GM12865 (cell line): ENCODE data around the gene STAM2.

Source experiments
- DNase-seq: peaks from one replicate; pipeline ENCODE4 v3.0.0; 2010; ENCODE audit warnings: low read depth
- H3K4me3 ChIP-seq: 2 replicates; pipeline ENCODE4 v1.5.1; 2011; ENCODE audit warnings: mild to moderate bottlenecking, low read depth, low read length, control low read depth
- TF ChIP-seq, protein P1 (sequence below): IDR thresholded peaks from 2 replicates; pipeline ENCODE4 v1.5.1; 2011; ENCODE audit warnings: low read length, control low read depth, low read depth, inconsistent platforms; ENCODE audit not compliant: insufficient read depth; ENCODE audit errors: missing control alignments

STAM2 gene

DNA sequence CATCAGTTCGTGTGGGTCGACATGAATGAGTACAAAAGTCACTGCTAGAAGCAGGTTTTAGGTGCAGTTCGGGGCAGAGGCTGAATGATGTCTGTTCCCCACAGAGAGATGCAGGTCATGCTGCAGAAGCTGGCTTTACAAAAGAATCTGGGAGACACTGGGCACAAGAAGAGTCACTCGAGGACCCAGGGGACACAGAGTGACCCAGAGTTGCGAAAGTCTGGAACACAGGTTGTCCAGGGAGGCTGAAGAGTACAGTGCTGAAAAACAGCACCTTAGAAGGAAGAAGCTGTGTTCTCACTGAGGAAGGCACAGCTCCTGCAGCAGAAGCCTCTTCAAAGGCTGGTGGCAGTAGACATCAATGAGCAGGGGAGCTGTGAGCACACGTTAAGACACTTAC, 91.5 kb downstream of the STAM2 start:
- TF ChIP-seq, protein P1, sequence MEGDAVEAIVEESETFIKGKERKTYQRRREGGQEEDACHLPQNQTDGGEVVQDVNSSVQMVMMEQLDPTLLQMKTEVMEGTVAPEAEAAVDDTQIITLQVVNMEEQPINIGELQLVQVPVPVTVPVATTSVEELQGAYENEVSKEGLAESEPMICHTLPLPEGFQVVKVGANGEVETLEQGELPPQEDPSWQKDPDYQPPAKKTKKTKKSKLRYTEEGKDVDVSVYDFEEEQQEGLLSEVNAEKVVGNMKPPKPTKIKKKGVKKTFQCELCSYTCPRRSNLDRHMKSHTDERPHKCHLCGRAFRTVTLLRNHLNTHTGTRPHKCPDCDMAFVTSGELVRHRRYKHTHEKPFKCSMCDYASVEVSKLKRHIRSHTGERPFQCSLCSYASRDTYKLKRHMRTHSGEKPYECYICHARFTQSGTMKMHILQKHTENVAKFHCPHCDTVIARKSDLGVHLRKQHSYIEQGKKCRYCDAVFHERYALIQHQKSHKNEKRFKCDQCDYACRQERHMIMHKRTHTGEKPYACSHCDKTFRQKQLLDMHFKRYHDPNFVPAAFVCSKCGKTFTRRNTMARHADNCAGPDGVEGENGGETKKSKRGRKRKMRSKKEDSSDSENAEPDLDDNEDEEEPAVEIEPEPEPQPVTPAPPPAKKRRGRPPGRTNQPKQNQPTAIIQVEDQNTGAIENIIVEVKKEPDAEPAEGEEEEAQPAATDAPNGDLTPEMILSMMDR, result no peak
- no peak for DNase-seq
- H3K4me3 ChIP-seq, result no peak overlapping the region

DNA sequence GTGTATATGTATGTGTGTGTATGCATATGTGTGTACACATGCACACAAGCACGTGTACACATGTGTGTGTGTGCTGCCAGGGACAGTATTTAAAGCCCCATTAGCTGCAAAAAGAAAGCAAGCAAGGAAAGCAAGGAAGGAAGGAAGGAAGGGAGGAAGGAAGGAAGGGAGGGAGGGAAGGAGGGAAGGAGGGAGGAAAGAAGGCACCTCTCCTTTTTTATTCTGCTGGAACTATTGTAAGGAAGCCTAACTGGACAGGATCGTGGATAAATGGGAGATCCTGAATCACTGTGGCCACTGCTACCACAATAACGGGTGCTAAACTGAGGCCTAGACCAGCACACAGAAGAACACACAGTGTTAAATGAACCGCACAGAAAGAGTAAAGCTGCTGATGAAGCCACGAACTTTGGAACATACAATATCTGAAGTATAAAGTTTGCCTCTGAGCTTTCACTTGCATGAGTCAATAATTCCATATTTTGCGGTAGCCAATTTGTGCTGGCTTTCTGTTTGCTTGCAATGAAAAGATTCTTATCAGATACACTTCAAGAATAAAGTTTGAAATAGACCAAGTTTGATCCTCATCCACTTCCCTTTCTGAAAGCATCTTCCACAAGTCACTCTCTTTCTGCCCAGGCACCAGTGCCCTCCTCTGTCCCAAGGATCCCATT, 92.2 kb downstream of the STAM2 start:
- TF ChIP-seq, protein P1, result no peak
- no peak overlapping the region for H3K4me3 ChIP-seq
- no peak for DNase-seq

DNA sequence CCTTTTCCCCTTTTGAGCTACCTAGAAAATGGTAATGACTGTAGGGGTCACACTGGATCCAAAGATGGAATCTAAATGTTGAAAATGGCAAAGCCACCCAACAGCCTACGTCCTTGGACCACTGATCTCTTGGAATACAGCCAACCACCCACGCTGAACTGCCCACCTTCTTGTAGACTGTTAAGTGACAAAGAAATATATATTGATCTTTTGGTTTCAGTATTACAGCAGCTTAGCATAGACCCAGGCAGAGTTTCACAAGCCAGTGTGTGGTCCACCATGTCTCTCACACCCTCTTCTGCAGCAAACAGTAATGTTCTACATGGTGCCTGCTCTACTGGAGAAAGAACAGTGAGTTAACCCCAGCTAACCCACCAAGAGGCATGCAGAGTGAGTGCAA, 96.9 kb downstream of the STAM2 start:
- DNase-seq, result peak; percentile 52
- TF ChIP-seq, protein P1, result no peak
- H3K4me3 ChIP-seq, result no peak overlapping the region

DNA sequence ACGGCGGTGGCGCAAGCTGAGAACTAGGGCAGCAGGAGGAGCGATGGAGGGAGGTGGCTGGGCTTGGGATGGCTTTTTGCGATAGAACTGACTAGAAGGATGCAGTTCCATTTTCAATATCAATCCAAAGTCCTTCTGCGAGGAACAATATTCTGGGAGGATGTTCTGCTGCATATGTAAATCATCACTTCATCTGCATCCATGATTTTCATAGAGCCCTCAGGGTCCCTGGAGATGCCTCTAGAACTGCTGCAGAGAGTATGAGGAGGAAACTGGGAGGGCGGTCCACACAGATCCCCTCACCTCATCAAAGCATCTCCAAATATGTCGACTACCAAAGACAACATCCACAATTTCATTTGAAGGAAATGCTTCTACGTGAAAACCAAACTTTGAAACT, 97.5 kb downstream of the STAM2 start:
- H3K4me3 ChIP-seq, result no peak overlapping the region
- DNase-seq, result no peak
- TF ChIP-seq, protein P1, result no peak

DNA sequence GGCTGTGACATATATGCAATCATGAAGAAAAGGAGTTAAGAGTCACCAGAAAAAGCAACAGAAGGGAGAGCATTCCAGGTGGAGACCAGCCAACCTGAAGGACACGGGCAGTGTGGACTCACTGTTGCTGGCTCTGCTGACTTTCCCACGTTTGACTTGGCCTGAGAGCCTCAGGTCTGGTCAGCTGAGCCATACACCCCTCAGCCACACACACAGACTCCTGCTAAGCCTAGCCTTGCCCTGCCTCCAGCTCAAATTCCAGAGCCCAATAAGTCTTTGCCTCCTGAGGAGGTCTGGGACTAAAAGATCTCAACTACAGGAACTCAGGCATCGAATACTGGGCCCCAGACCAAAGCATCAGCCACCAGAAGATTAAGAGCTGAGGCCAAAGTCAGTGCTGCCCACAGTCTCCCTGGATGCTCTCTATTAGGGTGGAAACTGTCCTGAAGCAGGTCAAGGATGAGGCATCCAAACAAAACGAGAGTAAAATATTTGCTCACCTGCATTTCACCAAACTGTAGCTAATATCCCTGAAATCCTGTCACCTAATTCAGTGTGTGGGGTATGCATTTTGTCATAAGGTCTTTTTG, 100.0 kb downstream of the STAM2 start:
- TF ChIP-seq, protein P1, result no peak
- no peak overlapping the region for H3K4me3 ChIP-seq
- no peak for DNase-seq

DNA sequence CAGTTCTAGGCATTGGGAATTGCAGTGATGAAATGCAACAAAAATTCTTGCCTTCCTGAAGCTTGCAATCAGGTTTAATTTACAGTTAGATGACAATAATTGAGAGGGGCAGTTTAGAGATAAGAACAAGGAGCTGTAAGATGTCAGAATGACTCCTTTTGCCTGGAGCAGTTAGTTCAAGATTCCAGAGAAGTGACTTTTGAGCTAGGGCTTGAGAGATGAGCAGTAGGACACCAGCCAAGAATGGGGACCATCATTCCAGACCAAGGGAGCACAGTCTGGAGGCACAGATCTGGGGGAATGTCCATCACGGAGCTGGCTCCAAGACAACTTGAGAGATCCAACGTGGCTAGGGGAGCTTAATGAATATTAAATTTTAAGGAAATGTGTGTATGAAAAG, 103.6 kb downstream of the STAM2 start:
- no peak overlapping the region for H3K4me3 ChIP-seq
- TF ChIP-seq, protein P1, result no peak
- DNase-seq, result no peak

DNA sequence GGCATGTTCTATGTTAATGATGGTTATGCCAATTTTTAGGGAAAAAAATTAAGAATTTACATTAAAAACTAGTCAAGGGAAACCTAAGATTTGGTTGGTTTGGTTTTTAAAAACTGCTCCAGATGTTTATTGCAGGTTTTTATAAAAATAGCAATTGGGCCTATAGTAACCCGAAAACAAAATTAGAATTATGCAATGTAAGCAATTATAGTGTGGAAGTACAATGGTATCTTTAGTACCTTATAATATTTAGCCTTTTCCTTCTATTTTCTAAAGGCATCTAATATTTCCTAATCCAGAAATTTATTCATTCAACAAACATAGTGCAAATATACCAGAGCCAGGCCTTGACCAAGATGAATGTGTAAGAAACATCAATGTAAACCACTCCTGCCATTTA, 104.0 kb downstream of the STAM2 start:
- TF ChIP-seq, protein P1, result no peak

More for the DNA sequence above, 104.0 kb downstream of the STAM2 start:
- DNase-seq, result no peak
- no peak overlapping the region for H3K4me3 ChIP-seq
